ENCODE data around the gene MEF2D.

The MEF2D gene

GRCh38 chr1:156423422-156424352 lies 76.9 kb downstream of the MEF2D start:
- DNase-seq = no peak

GRCh38 chr1:156422602-156423091 lies 77.9 kb downstream of the MEF2D start:
- DNase-seq = no peak

GRCh38 chr1:156421939-156422601 lies 78.5 kb downstream of the MEF2D start:
- DNase-seq = no peak

GRCh38 chr1:156421062-156421938 lies 79.3 kb downstream of the MEF2D start:
- peak; percentile 81 for DNase-seq

- peak; percentile 69 for DNase-seq
Observed at GRCh38 chr1:156420205-156421061, 80.1 kb downstream of the MEF2D start.

- peak; percentile 53 for DNase-seq
Observed at GRCh38 chr1:156419854-156420204, 80.7 kb downstream of the MEF2D start.

GRCh38 chr1:156418416-156419070 lies 82.0 kb downstream of the MEF2D start:
- DNase-seq = no peak

GRCh38 chr1:156417401-156418020 lies 83.1 kb downstream of the MEF2D start:
- DNase-seq = no peak

GRCh38 chr1:156416993-156417392 lies 83.6 kb downstream of the MEF2D start:
- no peak for DNase-seq

GRCh38 chr1:156414461-156415064 lies 86.0 kb downstream of the MEF2D start:
- DNase-seq = no peak

All from CD4-positive, alpha-beta T cell treated with Interleukin-21 for 1 hour (primary cell).